Transverse colon (tissue), 4 donors: Measurements from ENCODE around the gene C16orf92. TPM values are rescaled to one million over a fixed set of nuclear protein-coding genes. Genes with fewer than 3 reads are reported as not detected.

Source experiments
- DNase-seq: peaks from one replicate; pipeline ENCODE4 v3.0.0-alpha.2; 2019
- H3K27ac ChIP-seq, 4 donors: fragments of 200-600 bp; sonication (generic); 2 replicates each; pipeline ENCODE4 v1.5.1; 2016 to 2018; ENCODE audit warnings: inconsistent platforms in 4 of 4
- H3K27me3 ChIP-seq: fragments of 200-600 bp; sonication (generic); 2 replicates; pipeline ENCODE4 v1.5.1; 2017; ENCODE audit warnings: inconsistent platforms
- H3K36me3 ChIP-seq, 4 donors: fragments of 200-600 bp; sonication (generic); 2 replicates each; pipeline ENCODE4 v1.5.1; 2017 to 2019; ENCODE audit warnings: inconsistent platforms in 4 of 4
- H3K4me1 ChIP-seq, 4 donors: fragments of 200-600 bp; sonication (generic); 2 replicates each; pipeline ENCODE4 v1.5.1; 2017 to 2020; ENCODE audit warnings: inconsistent platforms in 4 of 4
- H3K4me3 ChIP-seq, 4 donors: fragments of 200-600 bp; sonication (generic); 1 replicate in 1 of 4; 2 replicates in 3 of 4; pipeline versions ENCODE4 v1.5.1 to v1.6.1; 2017 to 2019; ENCODE audit warnings: inconsistent platforms in 4 of 4
- H3K9me3 ChIP-seq, 2 donors: fragments of 200-600 bp; sonication (generic); 2 replicates each; pipeline ENCODE4 v1.5.1; 2017 to 2019; ENCODE audit warnings: inconsistent platforms in 2 of 2
- EP300 ChIP-seq: sonication (generic); formaldehyde crosslinking; IDR thresholded peaks from one replicate; pipeline ENCODE4 v1.6.1; 2017; ENCODE audit warnings: antibody characterized with exemption, low read depth
- POLR2A ChIP-seq: fragments of 450-650 bp; IDR thresholded peaks from one replicate; pipeline ENCODE4 v1.6.1; 2016; ENCODE audit warnings: antibody characterized with exemption, mild to moderate bottlenecking, moderate library complexity
- POLR2AphosphoS5 ChIP-seq, 3 donors: sonication (generic); formaldehyde crosslinking; IDR thresholded peaks; one replicate each; pipeline ENCODE4 v1.6.1; 2016; ENCODE audit warnings: antibody characterized with exemption in 3 of 3
- WGBS, 2 donors: methylation state at CpG; one replicate each; pipeline ENCODE4 v1.1.5; 2018; ENCODE audit warnings: low coverage in 1 of 2; 5-methylcytosine and 5-hydroxymethylcytosine counted together
- in situ Hi-C, 4 donors: fragments of 200-750 bp; cut with MboI; loops; one replicate each; pipeline versions ENCODE4 v1.15.0 to v1.15.1; 2017; ENCODE audit warnings: low sequenced_read_pairs in 3 of 4, low pct_ligation_motif_present in 1 of 4, low pct_unique_long_range_greater_than_20kb in 1 of 4
- intact Hi-C: fragments of 100-400 bp; cut with DNase I; formaldehyde crosslinking; loops from one replicate; pipeline ENCODE4 v1.15.1; 2023; ENCODE audit warnings: low total_unique reads
- total RNA-seq, 4 donors: library from RNA; depleted of rRNA; stranded (reverse); fragments of >200 nt; gene quantifications; one replicate each; pipeline ENCODE4 v1.1.0, GENCODE V29; 2016
- TF ChIP-seq, protein P1 (sequence below), 5 experiments: fragments of 200-600 bp in 3 of 5; fragments of 450-650 bp in 2 of 5; sonication (generic) in 3 of 5; IDR thresholded peaks; 1 replicate in 2 of 5; 2 replicates in 3 of 5; pipeline ENCODE4 v1.5.1; 2016 to 2017; ENCODE audit warnings: antibody characterized with exemption in 5 of 5, inconsistent platforms in 3 of 5, mild to moderate bottlenecking in 2 of 5, moderate library complexity in 1 of 5

The C16orf92 gene
- total RNA-seq, 4 donors from 2014 or later: not detected

- intact Hi-C loops: no loop called here
- in situ Hi-C loops: no loop called here
- DNase-seq: no peak
- 20 to 25% methylated on average over 3 to 6 of the region's 6 CpGs for WGBS, 2 donors
- Histone ChIP-seq H3K36me3 (peaks cover 0 to 25% (median 7%) of the 10 kb centered on the region in 4 donors), H3K4me1 (peaks cover 21 to 32% (median 25%) of the 10 kb centered on the region in 4 donors), H3K4me3 (peak overlapping the region in 2 of 4 donors; percentile 81 to 99), H3K9me3 (no peaks in the 10 kb centered on the region), H3K27me3 (no peaks in the 10 kb centered on the region), H3K27ac (peak overlapping the region; percentile 23 to 95 (median 94))
- TF ChIP-seq EP300: no peak
Observed at GRCh38 chr16:29975811-29976511, 47.0 kb upstream of the C16orf92 start.

DNA sequence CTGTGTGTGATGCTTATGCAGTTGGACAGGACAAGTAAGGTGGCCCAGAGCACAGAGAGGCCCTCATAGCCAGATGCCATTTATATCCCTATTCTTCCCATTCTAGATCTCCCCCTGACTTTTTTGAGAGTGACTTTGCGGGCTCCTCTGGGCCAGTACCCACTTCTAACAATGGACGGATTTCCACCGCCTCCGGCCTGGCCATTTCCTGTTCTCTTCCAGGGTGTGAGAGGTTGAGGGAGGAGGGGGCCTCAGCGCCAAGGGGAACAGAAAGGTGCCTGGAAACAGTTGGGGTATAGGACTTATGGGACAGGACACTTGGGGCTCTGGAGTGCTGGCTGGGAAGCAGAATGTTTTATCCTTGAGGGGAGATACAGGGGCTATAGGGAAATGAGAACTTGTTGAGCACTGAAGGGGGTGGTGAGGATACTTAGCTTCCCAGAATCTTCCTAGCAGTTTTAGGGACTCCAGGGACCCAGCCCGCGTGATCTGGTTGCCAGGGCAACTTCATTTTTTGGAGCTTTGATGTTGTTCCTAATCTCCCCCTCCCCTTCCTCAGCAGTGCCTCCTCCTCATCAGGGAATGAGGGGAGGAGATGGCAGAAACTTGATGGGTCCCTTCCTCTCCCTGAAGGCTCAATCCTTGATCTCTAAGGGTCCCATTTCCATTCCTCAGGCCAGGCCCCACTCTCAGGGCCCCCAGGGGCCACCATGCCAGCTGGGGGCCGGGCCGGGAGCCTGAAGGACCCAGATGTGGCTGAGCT, 45.8 kb upstream of the C16orf92 start:
- intact Hi-C loops: no loop called here

DNA sequence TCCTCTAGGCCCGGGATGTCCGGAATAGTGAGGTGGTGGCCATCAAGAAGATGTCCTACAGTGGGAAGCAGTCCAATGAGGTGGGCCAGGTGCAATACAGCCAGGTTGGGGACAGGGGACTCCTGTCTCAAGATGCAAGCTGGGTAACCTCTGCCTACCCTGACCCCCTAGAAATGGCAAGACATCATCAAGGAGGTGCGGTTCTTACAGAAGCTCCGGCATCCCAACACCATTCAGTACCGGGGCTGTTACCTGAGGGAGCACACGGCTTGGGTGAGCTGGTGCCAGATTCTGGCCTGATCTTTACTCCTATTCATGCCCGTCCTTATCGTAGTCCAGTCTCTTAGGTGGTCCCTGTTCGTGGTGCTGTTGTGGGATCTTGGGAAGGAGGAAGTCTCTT, 44.9 kb upstream of the C16orf92 start:
- H3K36me3 ChIP-seq: peaks cover 0 to 43% (median 14%) of the 10 kb centered on the region in 4 donors
- H3K9me3 ChIP-seq: no peaks in the 10 kb centered on the region
- DNase-seq: no peak
- intact Hi-C loops: no loop called here
- no peak overlapping the region for H3K27ac ChIP-seq
- H3K27me3 ChIP-seq: no peaks in the 10 kb centered on the region
- H3K4me1 ChIP-seq: peaks cover 21 to 31% (median 25%) of the 10 kb centered on the region in 4 donors
- in situ Hi-C loops: no loop called here
- TF ChIP-seq EP300 (no peak), POLR2AphosphoS5 (IDR thresholded peaks at IDR 0.05) (no peak), POLR2A (no peak)
- TF ChIP-seq, protein P1, sequence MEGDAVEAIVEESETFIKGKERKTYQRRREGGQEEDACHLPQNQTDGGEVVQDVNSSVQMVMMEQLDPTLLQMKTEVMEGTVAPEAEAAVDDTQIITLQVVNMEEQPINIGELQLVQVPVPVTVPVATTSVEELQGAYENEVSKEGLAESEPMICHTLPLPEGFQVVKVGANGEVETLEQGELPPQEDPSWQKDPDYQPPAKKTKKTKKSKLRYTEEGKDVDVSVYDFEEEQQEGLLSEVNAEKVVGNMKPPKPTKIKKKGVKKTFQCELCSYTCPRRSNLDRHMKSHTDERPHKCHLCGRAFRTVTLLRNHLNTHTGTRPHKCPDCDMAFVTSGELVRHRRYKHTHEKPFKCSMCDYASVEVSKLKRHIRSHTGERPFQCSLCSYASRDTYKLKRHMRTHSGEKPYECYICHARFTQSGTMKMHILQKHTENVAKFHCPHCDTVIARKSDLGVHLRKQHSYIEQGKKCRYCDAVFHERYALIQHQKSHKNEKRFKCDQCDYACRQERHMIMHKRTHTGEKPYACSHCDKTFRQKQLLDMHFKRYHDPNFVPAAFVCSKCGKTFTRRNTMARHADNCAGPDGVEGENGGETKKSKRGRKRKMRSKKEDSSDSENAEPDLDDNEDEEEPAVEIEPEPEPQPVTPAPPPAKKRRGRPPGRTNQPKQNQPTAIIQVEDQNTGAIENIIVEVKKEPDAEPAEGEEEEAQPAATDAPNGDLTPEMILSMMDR (IDR thresholded peaks at IDR 0.05): no peak
- no peak overlapping the region for H3K4me3 ChIP-seq
- 98% methylated on average over 9 of the region's 9 CpGs; no CpG with 5 or more reads in 1 of the 2 donors for WGBS, 2 donors

More for the DNA sequence above, 45.8 kb upstream of the C16orf92 start:
- peaks cover 21 to 32% (median 25%) of the 10 kb centered on the region in 4 donors for H3K4me1 ChIP-seq
- in situ Hi-C loops: no loop called here
- peaks cover 0 to 34% (median 13%) of the 10 kb centered on the region in 4 donors for H3K36me3 ChIP-seq
- no peaks in the 10 kb centered on the region for H3K27me3 ChIP-seq
- no peak for TF ChIP-seq POLR2AphosphoS5 (IDR thresholded peaks at IDR 0.05)
- peak overlapping the region in 1 of 4 donors; percentile 27 for H3K27ac ChIP-seq
- WGBS, 2 donors: 86 to 90% methylated on average over 2 to 8 of the region's 9 CpGs
- DNase-seq: no peak
- no peaks in the 10 kb centered on the region for H3K9me3 ChIP-seq
- H3K4me3 ChIP-seq: no peak overlapping the region

DNA sequence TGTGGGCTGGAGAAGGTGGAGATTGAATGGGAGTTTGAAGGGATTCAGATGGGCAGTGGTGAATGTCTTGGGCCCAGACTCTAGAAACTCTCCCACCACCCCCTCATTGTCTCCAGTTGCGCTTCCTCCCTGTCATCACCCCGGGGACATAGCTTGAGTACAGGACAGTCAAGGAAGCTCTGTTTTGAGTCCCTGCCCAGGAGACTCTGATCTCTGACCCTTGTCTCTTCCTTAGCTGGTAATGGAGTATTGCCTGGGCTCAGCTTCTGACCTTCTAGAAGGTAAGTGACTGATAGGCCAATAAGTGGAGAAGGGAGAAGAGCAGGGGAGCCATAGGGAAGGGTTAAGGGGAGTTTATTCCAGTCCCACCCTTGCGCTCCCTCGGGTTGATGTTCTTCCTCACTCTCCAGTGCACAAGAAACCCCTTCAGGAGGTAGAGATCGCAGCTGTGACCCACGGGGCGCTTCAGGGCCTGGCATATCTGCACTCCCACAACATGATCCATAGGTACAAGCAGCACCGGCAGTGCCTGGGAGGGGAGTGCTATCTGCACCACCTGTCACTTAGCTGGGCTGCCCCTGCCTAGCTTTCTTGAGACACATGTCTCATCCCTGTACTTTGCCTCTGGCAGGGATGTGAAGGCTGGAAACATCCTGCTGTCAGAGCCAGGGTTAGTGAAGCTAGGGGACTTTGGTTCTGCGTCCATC, 44.3 kb upstream of the C16orf92 start:
- no peak overlapping the region for H3K27ac ChIP-seq
- no peak overlapping the region for H3K4me3 ChIP-seq
- no peaks in the 10 kb centered on the region for H3K27me3 ChIP-seq
- H3K36me3 ChIP-seq: peaks cover 0 to 49% (median 17%) of the 10 kb centered on the region in 4 donors
- in situ Hi-C loops (no loop called here), intact Hi-C loops (no loop called here)
- no peak for DNase-seq
- peaks cover 21 to 29% (median 25%) of the 10 kb centered on the region in 4 donors for H3K4me1 ChIP-seq
- WGBS, 2 donors: 80 to 89% methylated on average over 1 to 9 of the region's 9 CpGs
- no peaks in the 10 kb centered on the region for H3K9me3 ChIP-seq
- TF ChIP-seq POLR2A (no peak), EP300 (no peak), POLR2AphosphoS5 (IDR thresholded peaks at IDR 0.05) (no peak)
- TF ChIP-seq, protein P1 (IDR thresholded peaks at IDR 0.05): no peak
